Mesendoderm (in vitro differentiated cells): ENCODE results near the gene CACNA1C.
A peak's percentile ranks its signal among the peaks of the same experiment; 100 is the strongest.

Experiments
- DNase-seq: peaks from one replicate; pipeline ENCODE4 v3.0.0; 2013
- H2AK5ac ChIP-seq: 2 replicates; pipeline ENCODE4 v1.6.1; 2013; ENCODE audit warnings: low read length, inconsistent platforms
- H2BK120ac ChIP-seq: 2 replicates; pipeline ENCODE4 v1.6.1; 2013; ENCODE audit warnings: low read depth, mild to moderate bottlenecking, low read length, moderate library complexity, mixed read lengths
- H2BK15ac ChIP-seq: replicated peaks from 2 replicates; pipeline ENCODE4 v1.6.1; 2013; ENCODE audit warnings: low read depth, mild to moderate bottlenecking, moderate library complexity
- H2BK5ac ChIP-seq: 2 replicates; pipeline ENCODE4 v1.6.1; 2013; ENCODE audit warnings: low read length, inconsistent platforms
- H3K18ac ChIP-seq: 2 replicates; pipeline ENCODE4 v1.6.1; 2013; ENCODE audit warnings: mild to moderate bottlenecking, low read length, mixed read lengths
- H3K23ac ChIP-seq: one replicate; pipeline ENCODE4 v1.6.1; 2013; ENCODE audit warnings: low read length
- H3K27ac ChIP-seq: 2 replicates; pipeline ENCODE4 v1.5.1; 2013; ENCODE audit warnings: low read depth, mild to moderate bottlenecking, inconsistent platforms, low read length, moderate library complexity
- H3K27me3 ChIP-seq: 2 replicates; pipeline ENCODE4 v1.6.1; 2013; ENCODE audit warnings: low read length, control low read depth, mild to moderate bottlenecking, inconsistent platforms; ENCODE audit not compliant: insufficient read depth, poor library complexity
- H3K36me3 ChIP-seq: 2 replicates; pipeline ENCODE4 v1.6.1; 2013; ENCODE audit warnings: low read length, inconsistent platforms; ENCODE audit not compliant: control insufficient read depth, insufficient read depth
- H3K4ac ChIP-seq: one replicate; pipeline ENCODE4 v1.6.1; 2013; ENCODE audit warnings: low read depth, mild to moderate bottlenecking, low read length, moderate library complexity
- H3K4me1 ChIP-seq: 2 replicates; pipeline ENCODE4 v1.6.1; 2013; ENCODE audit warnings: low read depth, low read length, inconsistent platforms; ENCODE audit not compliant: control insufficient read depth
- H3K4me2 ChIP-seq: 2 replicates; pipeline ENCODE4 v1.6.1; 2013; ENCODE audit warnings: low read length
- H3K4me3 ChIP-seq: 2 replicates; pipeline ENCODE4 v1.5.1; 2013; ENCODE audit warnings: mild to moderate bottlenecking, low read length
- H3K56ac ChIP-seq: one replicate; pipeline ENCODE4 v1.6.1; 2013; ENCODE audit warnings: low read length
- H3K79me1 ChIP-seq: 2 replicates; pipeline ENCODE4 v1.6.1; 2013; ENCODE audit warnings: low read length, inconsistent platforms
- H3K79me2 ChIP-seq: 2 replicates; pipeline ENCODE4 v1.6.1; 2013; ENCODE audit warnings: mild to moderate bottlenecking, low read length; ENCODE audit not compliant: control insufficient read depth, insufficient read depth
- H3K9ac ChIP-seq: 2 replicates; pipeline ENCODE4 v1.6.1; 2013; ENCODE audit warnings: low read length, inconsistent platforms
- H4K5ac ChIP-seq: one replicate; pipeline ENCODE4 v1.6.1; 2013; ENCODE audit warnings: low read length
- H4K8ac ChIP-seq: one replicate; pipeline ENCODE4 v1.6.1; 2013; ENCODE audit warnings: low read depth, mild to moderate bottlenecking, control low read depth, low read length, moderate library complexity
- WGBS: extraction: QIAGEN DNeasy Blood & Tissue Kit; methylation state at CpG from one replicate; pipeline ENCODE4 v1.1.7; 2013; ENCODE audit warnings: low lambda C conversion rate, missing lambda C conversion rate; ENCODE audit not compliant: insufficient coverage; ENCODE audit errors: extremely low coverage; 5-methylcytosine and 5-hydroxymethylcytosine counted together

The CACNA1C gene

GRCh38 chr12:2345902-2346301 is 293.1 kb downstream of the CACNA1C start:
- no peak overlapping the region for H3K9ac ChIP-seq
- no peak overlapping the region for H3K23ac ChIP-seq
- H3K4me2 ChIP-seq: no peak overlapping the region
- H2BK5ac ChIP-seq: no peak overlapping the region
- no peak for DNase-seq
- H3K27me3 ChIP-seq: no peaks in the 10 kb centered on the region
- no peak overlapping the region for H3K27ac ChIP-seq
- no peak overlapping the region for H4K8ac ChIP-seq
- no peak overlapping the region for H3K4me3 ChIP-seq
- no peaks in the 10 kb centered on the region for H3K79me2 ChIP-seq
- H3K4ac ChIP-seq: no peak overlapping the region
- H3K56ac ChIP-seq: peak overlapping the region; percentile 34
- no CpG with 5 or more reads among the region's 11 CpGs for WGBS
- H3K18ac ChIP-seq: no peak overlapping the region
- no peak overlapping the region for H2AK5ac ChIP-seq
- no peak overlapping the region for H2BK15ac ChIP-seq
- no peaks in the 10 kb centered on the region for H3K4me1 ChIP-seq
- no peak overlapping the region for H4K5ac ChIP-seq
- no peaks in the 10 kb centered on the region for H3K36me3 ChIP-seq
- no peaks in the 10 kb centered on the region for H3K79me1 ChIP-seq
- H2BK120ac ChIP-seq: no peak overlapping the region

GRCh38 chr12:2346416-2346815 is 293.6 kb downstream of the CACNA1C start:
- no peaks in the 10 kb centered on the region for H3K79me2 ChIP-seq
- no peaks in the 10 kb centered on the region for H3K36me3 ChIP-seq
- no peak overlapping the region for H3K4me2 ChIP-seq
- H3K4me3 ChIP-seq: no peak overlapping the region
- no peaks in the 10 kb centered on the region for H3K27me3 ChIP-seq
- no peak overlapping the region for H4K8ac ChIP-seq
- H3K23ac ChIP-seq: no peak overlapping the region
- no peak for DNase-seq
- no peak overlapping the region for H4K5ac ChIP-seq
- H3K18ac ChIP-seq: no peak overlapping the region
- H3K27ac ChIP-seq: no peak overlapping the region
- H2AK5ac ChIP-seq: no peak overlapping the region
- H2BK120ac ChIP-seq: no peak overlapping the region
- H2BK15ac ChIP-seq: no peak overlapping the region
- WGBS: no CpG with 5 or more reads among the region's 5 CpGs
- H3K4me1 ChIP-seq: no peaks in the 10 kb centered on the region
- H2BK5ac ChIP-seq: no peak overlapping the region
- no peak overlapping the region for H3K56ac ChIP-seq
- no peaks in the 10 kb centered on the region for H3K79me1 ChIP-seq
- H3K9ac ChIP-seq: no peak overlapping the region
- no peak overlapping the region for H3K4ac ChIP-seq

GRCh38 chr12:2347137-2347843 is 294.5 kb downstream of the CACNA1C start:
- no peak overlapping the region for H2BK5ac ChIP-seq
- no peaks in the 10 kb centered on the region for H3K36me3 ChIP-seq
- no peak overlapping the region for H3K18ac ChIP-seq
- H2AK5ac ChIP-seq: no peak overlapping the region
- no peak overlapping the region for H3K4me2 ChIP-seq
- no peak overlapping the region for H3K4me3 ChIP-seq
- H2BK120ac ChIP-seq: no peak overlapping the region
- no peak overlapping the region for H3K23ac ChIP-seq
- no peaks in the 10 kb centered on the region for H3K79me1 ChIP-seq
- no peaks in the 10 kb centered on the region for H3K4me1 ChIP-seq
- no peak for DNase-seq
- no peaks in the 10 kb centered on the region for H3K79me2 ChIP-seq
- WGBS: no CpG with 5 or more reads among the region's 6 CpGs
- no peak overlapping the region for H3K9ac ChIP-seq
- no peak overlapping the region for H4K5ac ChIP-seq
- no peak overlapping the region for H4K8ac ChIP-seq
- H3K56ac ChIP-seq: no peak overlapping the region
- no peak overlapping the region for H3K4ac ChIP-seq
- no peak overlapping the region for H3K27ac ChIP-seq
- no peak overlapping the region for H2BK15ac ChIP-seq
- no peaks in the 10 kb centered on the region for H3K27me3 ChIP-seq

DNA sequence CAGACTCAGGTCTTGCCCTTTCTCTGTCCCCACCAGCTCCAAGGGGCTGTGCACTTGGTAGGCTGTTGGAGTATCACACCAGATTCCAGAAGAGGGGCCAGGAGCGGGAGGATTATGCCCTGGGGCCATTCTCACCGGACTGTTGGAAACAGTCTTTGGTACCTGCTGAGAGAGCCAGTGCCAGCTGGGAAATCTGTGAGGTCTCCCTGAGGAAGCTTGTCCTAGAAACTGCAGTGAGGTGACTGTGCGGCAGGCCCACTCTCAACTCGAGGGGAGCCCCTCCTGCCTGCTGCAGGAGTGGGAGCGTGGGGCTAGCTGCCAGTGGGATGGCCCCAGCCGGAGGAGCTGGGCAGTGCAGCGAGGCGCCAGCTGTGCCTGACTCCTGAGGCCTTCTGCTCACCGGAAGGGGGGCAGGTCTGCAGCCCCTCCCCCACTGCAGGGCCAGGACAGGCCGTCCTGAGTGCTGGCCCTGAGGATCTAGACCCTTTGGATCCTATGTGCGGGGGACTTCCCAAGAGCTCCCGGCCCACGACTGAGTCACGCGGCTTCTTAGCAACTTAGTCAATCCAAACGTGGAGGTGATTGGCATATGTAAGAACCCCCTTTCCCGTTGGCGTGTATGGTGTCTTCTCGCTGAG is 295.2 kb downstream of the CACNA1C start:
- Histone ChIP-seq H3K4ac (no peak overlapping the region), H2AK5ac (no peak overlapping the region), H3K79me1 (no peaks in the 10 kb centered on the region), H4K5ac (no peak overlapping the region), H3K23ac (no peak overlapping the region), H3K27ac (no peak overlapping the region), H2BK15ac (no peak overlapping the region), H3K56ac (no peak overlapping the region), H3K36me3 (no peaks in the 10 kb centered on the region), H2BK120ac (no peak overlapping the region), H3K27me3 (no peaks in the 10 kb centered on the region), H3K18ac (no peak overlapping the region), H3K4me3 (no peak overlapping the region), H3K4me2 (no peak overlapping the region), H4K8ac (no peak overlapping the region), H3K9ac (no peak overlapping the region), H3K4me1 (no peaks in the 10 kb centered on the region), H3K79me2 (no peaks in the 10 kb centered on the region), H2BK5ac (no peak overlapping the region)
- no peak for DNase-seq
- WGBS: no CpG with 5 or more reads among the region's 19 CpGs

GRCh38 chr12:2348482-2348852 is 295.7 kb downstream of the CACNA1C start:
- H2BK15ac ChIP-seq: no peak overlapping the region
- no peaks in the 10 kb centered on the region for H3K36me3 ChIP-seq
- no peak for DNase-seq
- no peak overlapping the region for H4K8ac ChIP-seq
- no peak overlapping the region for H3K23ac ChIP-seq
- no peaks in the 10 kb centered on the region for H3K79me1 ChIP-seq
- H3K56ac ChIP-seq: no peak overlapping the region
- H3K18ac ChIP-seq: no peak overlapping the region
- H2AK5ac ChIP-seq: no peak overlapping the region
- H3K79me2 ChIP-seq: no peaks in the 10 kb centered on the region
- H2BK120ac ChIP-seq: no peak overlapping the region
- no peak overlapping the region for H3K27ac ChIP-seq
- no peak overlapping the region for H3K4ac ChIP-seq
- no peak overlapping the region for H2BK5ac ChIP-seq
- WGBS: no CpG with 5 or more reads among the region's 11 CpGs
- no peaks in the 10 kb centered on the region for H3K27me3 ChIP-seq
- H4K5ac ChIP-seq: no peak overlapping the region
- no peak overlapping the region for H3K4me3 ChIP-seq
- H3K4me1 ChIP-seq: no peaks in the 10 kb centered on the region
- H3K4me2 ChIP-seq: no peak overlapping the region
- no peak overlapping the region for H3K9ac ChIP-seq

- no peak overlapping the region for H3K18ac ChIP-seq
- H3K4me3 ChIP-seq: no peak overlapping the region
- no peak overlapping the region for H2BK15ac ChIP-seq
- H2BK120ac ChIP-seq: no peak overlapping the region
- H3K9ac ChIP-seq: no peak overlapping the region
- no peak overlapping the region for H3K4me2 ChIP-seq
- no peak overlapping the region for H3K4ac ChIP-seq
- H2AK5ac ChIP-seq: no peak overlapping the region
- H3K56ac ChIP-seq: no peak overlapping the region
- H3K23ac ChIP-seq: no peak overlapping the region
- no peaks in the 10 kb centered on the region for H3K79me1 ChIP-seq
- H3K27me3 ChIP-seq: no peaks in the 10 kb centered on the region
- no peak overlapping the region for H3K27ac ChIP-seq
- no peak overlapping the region for H4K5ac ChIP-seq
- no peak overlapping the region for H2BK5ac ChIP-seq
- H3K79me2 ChIP-seq: no peaks in the 10 kb centered on the region
- WGBS: no CpG with 5 or more reads among the region's 8 CpGs
- no peaks in the 10 kb centered on the region for H3K36me3 ChIP-seq
- no peaks in the 10 kb centered on the region for H3K4me1 ChIP-seq
- no peak overlapping the region for H4K8ac ChIP-seq
- DNase-seq: no peak
Observed at GRCh38 chr12:2351161-2351560, 298.4 kb downstream of the CACNA1C start.
